ENCODE data around the gene DMRTA2.

Gene DMRTA2

GRCh38 chr1:50422946-50423669 lies at the start of gene DMRTA2:
DMRTA2 (minus strand) TSS chr1:50423443; CDS start chr1:50421536, 1,907 bp downstream.
- H3K4me3 Mint-ChIP-seq: peak within 1 kb of the TSS; percentile 72 to 77 (median 73)
- TF ChIP-seq, protein P1, sequence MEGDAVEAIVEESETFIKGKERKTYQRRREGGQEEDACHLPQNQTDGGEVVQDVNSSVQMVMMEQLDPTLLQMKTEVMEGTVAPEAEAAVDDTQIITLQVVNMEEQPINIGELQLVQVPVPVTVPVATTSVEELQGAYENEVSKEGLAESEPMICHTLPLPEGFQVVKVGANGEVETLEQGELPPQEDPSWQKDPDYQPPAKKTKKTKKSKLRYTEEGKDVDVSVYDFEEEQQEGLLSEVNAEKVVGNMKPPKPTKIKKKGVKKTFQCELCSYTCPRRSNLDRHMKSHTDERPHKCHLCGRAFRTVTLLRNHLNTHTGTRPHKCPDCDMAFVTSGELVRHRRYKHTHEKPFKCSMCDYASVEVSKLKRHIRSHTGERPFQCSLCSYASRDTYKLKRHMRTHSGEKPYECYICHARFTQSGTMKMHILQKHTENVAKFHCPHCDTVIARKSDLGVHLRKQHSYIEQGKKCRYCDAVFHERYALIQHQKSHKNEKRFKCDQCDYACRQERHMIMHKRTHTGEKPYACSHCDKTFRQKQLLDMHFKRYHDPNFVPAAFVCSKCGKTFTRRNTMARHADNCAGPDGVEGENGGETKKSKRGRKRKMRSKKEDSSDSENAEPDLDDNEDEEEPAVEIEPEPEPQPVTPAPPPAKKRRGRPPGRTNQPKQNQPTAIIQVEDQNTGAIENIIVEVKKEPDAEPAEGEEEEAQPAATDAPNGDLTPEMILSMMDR (IDR thresholded peaks at IDR 0.05; ENCODE audit: unreplicated experiment in 3 of 3): no peak
- no peaks in the 10 kb centered on the region for H3K36me3 Mint-ChIP-seq (ENCODE audit: low read depth)
- peaks cover 47% of the 10 kb centered on the region for H3K4me1 Mint-ChIP-seq
- H3K9me3 Mint-ChIP-seq: peaks cover 2% of the 10 kb centered on the region
- H3K27me3 Mint-ChIP-seq (ENCODE audit: low read depth): peaks cover 96% of the 10 kb centered on the region
- no peak within 1 kb of the TSS for H3K27ac Mint-ChIP-seq

DNA sequence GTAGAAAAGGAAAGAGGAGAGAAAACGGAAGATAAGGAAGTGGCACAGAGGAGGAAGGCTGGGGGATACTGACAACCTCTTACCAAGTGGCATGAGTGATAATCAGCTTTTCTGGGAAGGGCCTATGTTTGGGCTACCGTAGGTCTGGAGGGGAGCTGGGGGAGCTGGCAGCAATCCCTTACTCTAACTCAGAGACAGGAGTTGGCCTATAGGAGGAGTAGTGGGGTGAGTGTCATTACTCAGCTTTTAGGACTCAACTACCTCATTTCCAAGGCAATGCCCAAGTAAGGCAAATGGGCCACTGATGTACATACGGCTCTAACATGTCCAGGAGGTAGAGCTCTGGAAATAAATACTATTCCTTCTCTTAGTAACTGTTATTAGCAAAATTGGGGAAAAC lies 48.7 kb upstream of the DMRTA2 start:
- TF ChIP-seq, protein P1 (IDR thresholded peaks at IDR 0.05; ENCODE audit: unreplicated experiment in 3 of 3): no peak
- Mint-ChIP-seq H3K4me1 (no peaks in the 10 kb centered on the region), H3K27ac (no peak overlapping the region), H3K36me3 (ENCODE audit: low read depth) (peaks cover 3% of the 10 kb centered on the region), H3K9me3 (no peaks in the 10 kb centered on the region), H3K27me3 (ENCODE audit: low read depth) (no peaks in the 10 kb centered on the region), H3K4me3 (no peak overlapping the region)

GRCh38 chr1:50462964-50463363 lies 39.7 kb upstream of the DMRTA2 start:
- no peaks in the 10 kb centered on the region for H3K9me3 Mint-ChIP-seq
- no peaks in the 10 kb centered on the region for H3K36me3 Mint-ChIP-seq (ENCODE audit: low read depth)
- H3K4me1 Mint-ChIP-seq: no peaks in the 10 kb centered on the region
- H3K4me3 Mint-ChIP-seq: no peak overlapping the region
- no peaks in the 10 kb centered on the region for H3K27me3 Mint-ChIP-seq (ENCODE audit: low read depth)
- TF ChIP-seq, protein P1 (IDR thresholded peaks at IDR 0.05; ENCODE audit: unreplicated experiment in 3 of 3): no peak
- no peak overlapping the region for H3K27ac Mint-ChIP-seq

GRCh38 chr1:50458507-50458906 lies 35.3 kb upstream of the DMRTA2 start:
- no peaks in the 10 kb centered on the region for H3K4me1 Mint-ChIP-seq
- no peaks in the 10 kb centered on the region for H3K27me3 Mint-ChIP-seq (ENCODE audit: low read depth)
- no peaks in the 10 kb centered on the region for H3K9me3 Mint-ChIP-seq
- H3K4me3 Mint-ChIP-seq: no peak overlapping the region
- TF ChIP-seq, protein P1 (IDR thresholded peaks at IDR 0.05; ENCODE audit: unreplicated experiment in 3 of 3): no peak
- no peak overlapping the region for H3K27ac Mint-ChIP-seq
- no peaks in the 10 kb centered on the region for H3K36me3 Mint-ChIP-seq (ENCODE audit: low read depth)

DNA sequence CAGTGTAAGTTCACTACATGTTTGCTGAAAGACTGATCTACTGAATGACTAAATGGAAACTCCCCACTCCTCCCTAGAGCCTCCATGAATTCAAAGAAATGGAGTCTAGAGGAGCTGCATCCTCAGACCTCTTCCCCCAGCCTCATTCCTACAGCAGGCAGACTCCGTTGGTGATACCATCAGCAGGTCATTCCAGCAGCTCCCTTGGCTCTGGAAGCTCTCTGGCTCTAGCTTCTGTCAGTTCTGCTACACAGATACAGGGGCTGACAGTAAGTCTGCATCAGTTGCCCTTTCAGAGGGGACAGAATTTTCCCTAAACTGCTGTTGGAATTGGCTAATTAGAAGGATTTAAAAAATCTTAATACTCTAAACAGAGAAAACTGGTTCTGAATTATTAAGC lies 31.7 kb upstream of the DMRTA2 start:
- Mint-ChIP-seq H3K4me3 (no peak overlapping the region), H3K27me3 (ENCODE audit: low read depth) (no peaks in the 10 kb centered on the region), H3K4me1 (no peaks in the 10 kb centered on the region), H3K9me3 (no peaks in the 10 kb centered on the region), H3K27ac (no peak overlapping the region), H3K36me3 (ENCODE audit: low read depth) (no peaks in the 10 kb centered on the region)
- TF ChIP-seq, protein P1 (IDR thresholded peaks at IDR 0.05; ENCODE audit: unreplicated experiment in 3 of 3): no peak

GRCh38 chr1:50453266-50453665 lies 30.0 kb upstream of the DMRTA2 start:
- no peak overlapping the region for H3K27ac Mint-ChIP-seq
- H3K4me1 Mint-ChIP-seq: no peaks in the 10 kb centered on the region
- H3K27me3 Mint-ChIP-seq (ENCODE audit: low read depth): no peaks in the 10 kb centered on the region
- H3K4me3 Mint-ChIP-seq: no peak overlapping the region
- H3K36me3 Mint-ChIP-seq (ENCODE audit: low read depth): no peaks in the 10 kb centered on the region
- TF ChIP-seq, protein P1 (IDR thresholded peaks at IDR 0.05; ENCODE audit: unreplicated experiment in 3 of 3): no peak
- H3K9me3 Mint-ChIP-seq: no peaks in the 10 kb centered on the region
